DND-41 (cell line): Measurements from ENCODE around the gene CNTFR.

ENCODE experiments used
- EZH2 ChIP-seq: IDR thresholded peaks from 3 replicates; pipeline ENCODE4 v1.6.1; 2012; ENCODE audit warnings: borderline replicate concordance, low read depth, mild to moderate bottlenecking, moderate library complexity, low read length, inconsistent platforms; ENCODE audit not compliant: severe bottlenecking
- TF ChIP-seq, protein P1 (sequence below): IDR thresholded peaks from 2 replicates; pipeline ENCODE4 v1.5.1; 2012; ENCODE audit warnings: borderline replicate concordance, low read length, moderate library complexity, mild to moderate bottlenecking; ENCODE audit not compliant: poor library complexity, severe bottlenecking; ENCODE audit errors: extremely low read depth

DNA sequence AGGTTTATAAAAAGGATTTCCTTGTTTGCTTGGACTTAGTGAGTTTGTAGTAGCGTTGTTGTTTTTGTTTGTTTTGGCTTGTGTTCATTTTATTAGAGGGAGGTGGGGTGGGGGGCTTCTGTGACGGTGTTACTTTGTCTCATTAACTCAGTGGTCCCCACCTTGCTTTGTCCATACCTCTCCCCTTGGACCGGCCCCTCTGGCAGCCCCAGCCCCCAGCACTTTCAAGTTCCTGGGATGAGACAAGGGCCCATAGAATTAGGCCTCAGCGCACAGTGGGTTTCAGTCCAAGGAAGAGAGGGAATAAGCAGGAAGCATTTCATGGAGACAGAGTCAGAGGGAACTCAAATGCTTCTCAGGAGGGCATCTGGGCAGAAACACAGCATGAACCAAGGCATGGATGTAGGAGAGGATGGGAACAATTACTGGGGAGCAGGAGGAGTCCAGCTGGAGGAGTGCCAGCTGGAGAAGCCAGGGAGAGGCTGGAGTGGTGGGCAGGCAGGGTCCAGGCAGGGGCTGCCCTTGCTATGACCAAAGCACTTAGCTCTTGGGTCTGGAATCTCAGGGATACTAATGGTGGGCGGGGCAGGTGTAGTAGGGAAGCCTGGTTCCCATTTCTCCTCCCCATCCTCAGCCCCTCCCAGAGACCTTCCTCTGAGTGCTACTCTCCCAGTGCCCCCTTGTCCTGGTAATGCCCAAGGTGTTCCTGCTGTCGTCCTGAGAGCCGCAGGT lies 43.3 kb downstream of the CNTFR start:
- TF ChIP-seq, protein P1, sequence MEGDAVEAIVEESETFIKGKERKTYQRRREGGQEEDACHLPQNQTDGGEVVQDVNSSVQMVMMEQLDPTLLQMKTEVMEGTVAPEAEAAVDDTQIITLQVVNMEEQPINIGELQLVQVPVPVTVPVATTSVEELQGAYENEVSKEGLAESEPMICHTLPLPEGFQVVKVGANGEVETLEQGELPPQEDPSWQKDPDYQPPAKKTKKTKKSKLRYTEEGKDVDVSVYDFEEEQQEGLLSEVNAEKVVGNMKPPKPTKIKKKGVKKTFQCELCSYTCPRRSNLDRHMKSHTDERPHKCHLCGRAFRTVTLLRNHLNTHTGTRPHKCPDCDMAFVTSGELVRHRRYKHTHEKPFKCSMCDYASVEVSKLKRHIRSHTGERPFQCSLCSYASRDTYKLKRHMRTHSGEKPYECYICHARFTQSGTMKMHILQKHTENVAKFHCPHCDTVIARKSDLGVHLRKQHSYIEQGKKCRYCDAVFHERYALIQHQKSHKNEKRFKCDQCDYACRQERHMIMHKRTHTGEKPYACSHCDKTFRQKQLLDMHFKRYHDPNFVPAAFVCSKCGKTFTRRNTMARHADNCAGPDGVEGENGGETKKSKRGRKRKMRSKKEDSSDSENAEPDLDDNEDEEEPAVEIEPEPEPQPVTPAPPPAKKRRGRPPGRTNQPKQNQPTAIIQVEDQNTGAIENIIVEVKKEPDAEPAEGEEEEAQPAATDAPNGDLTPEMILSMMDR, result no peak
- TF ChIP-seq EZH2, result no peak
